ENCODE results near the gene ADAMTS9. TPM values are rescaled to one million over a fixed set of nuclear protein-coding genes. Genes with fewer than 3 reads are reported as not detected.
A peak's percentile ranks its signal among the peaks of the same experiment; 100 is the strongest.

Gene ADAMTS9
- total and polyA plus RNA-seq, 12 donors, result 9.7 to 102 (median 18.6) TPM

DNA sequence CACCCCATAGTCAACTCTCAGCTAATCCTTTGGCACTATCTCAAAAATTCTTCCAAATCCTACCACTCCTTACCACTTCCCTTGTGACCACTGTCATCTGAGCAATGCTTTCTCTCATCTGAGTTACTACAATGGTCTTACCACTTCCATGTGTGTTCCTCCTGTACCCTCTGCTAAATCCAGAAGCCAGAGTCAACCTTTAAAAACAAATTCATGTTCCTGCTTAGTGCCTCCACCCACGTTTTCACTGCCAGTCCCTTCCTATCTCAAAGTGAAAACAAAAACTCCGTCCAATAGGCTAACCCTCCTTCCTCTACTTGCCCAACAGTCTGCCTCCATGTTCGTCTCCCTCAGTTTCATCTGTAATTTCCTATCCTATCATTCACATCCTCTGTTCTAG lies 109.0 kb downstream of the ADAMTS9 start:
- no peaks in the 10 kb centered on the region for H3K9me3 ChIP-seq
- DNase-seq (no peak), ATAC-seq (no peak)
- 84 to 88% methylated on average over 3 of the region's 3 CpGs for WGBS, 2 donors
- peaks cover 0 to 48% (median 6%) of the 10 kb centered on the region in 9 donors for H3K36me3 ChIP-seq
- no peak overlapping the region for H3K4me3 ChIP-seq
- TF ChIP-seq, protein P1, sequence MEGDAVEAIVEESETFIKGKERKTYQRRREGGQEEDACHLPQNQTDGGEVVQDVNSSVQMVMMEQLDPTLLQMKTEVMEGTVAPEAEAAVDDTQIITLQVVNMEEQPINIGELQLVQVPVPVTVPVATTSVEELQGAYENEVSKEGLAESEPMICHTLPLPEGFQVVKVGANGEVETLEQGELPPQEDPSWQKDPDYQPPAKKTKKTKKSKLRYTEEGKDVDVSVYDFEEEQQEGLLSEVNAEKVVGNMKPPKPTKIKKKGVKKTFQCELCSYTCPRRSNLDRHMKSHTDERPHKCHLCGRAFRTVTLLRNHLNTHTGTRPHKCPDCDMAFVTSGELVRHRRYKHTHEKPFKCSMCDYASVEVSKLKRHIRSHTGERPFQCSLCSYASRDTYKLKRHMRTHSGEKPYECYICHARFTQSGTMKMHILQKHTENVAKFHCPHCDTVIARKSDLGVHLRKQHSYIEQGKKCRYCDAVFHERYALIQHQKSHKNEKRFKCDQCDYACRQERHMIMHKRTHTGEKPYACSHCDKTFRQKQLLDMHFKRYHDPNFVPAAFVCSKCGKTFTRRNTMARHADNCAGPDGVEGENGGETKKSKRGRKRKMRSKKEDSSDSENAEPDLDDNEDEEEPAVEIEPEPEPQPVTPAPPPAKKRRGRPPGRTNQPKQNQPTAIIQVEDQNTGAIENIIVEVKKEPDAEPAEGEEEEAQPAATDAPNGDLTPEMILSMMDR (IDR thresholded peaks at IDR 0.05), result no peak
- intact Hi-C loops (cut with DNase I), result no loop called here
- H3K27me3 ChIP-seq, result no peaks in the 10 kb centered on the region
- H3K27ac ChIP-seq, result no peak overlapping the region
- peaks cover 0 to 16% (median 0%) of the 10 kb centered on the region in 9 donors for H3K4me1 ChIP-seq

DNA sequence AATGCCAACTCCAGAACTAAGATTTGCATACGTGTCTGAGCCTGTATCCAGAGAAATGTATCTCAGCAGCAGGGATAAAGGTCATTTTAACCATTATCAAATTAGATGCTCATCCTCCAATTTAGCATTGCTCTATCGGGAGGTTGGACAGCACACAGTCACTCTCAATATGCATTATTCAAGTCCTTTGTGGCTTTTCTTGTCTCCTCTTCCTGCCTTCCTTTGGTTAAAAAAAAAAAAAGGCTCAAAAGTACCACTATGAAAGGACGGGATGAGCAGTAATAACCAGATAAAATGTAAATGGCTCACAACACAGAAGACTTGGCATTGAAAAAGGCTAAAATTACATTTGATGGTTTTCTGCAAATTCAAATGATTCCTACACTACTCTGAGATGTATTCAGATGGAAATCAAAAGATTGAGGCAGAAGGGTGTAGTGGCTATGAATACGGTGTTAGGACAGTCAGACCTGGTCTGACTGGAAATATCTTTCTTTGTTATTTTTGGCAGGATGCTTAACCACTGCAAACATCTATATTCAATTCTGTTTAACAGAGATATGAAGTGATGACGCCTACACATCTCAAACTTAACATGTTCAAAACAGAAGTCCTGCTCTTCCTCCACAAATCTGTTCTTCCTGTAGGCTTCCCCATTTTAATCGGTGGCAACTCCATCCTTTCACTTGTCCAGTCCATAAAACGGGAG lies 109.6 kb downstream of the ADAMTS9 start:
- 83 to 86% methylated on average over 7 of the region's 7 CpGs for WGBS, 2 donors
- Histone ChIP-seq H3K36me3 (peaks cover 0 to 54% (median 6%) of the 10 kb centered on the region in 9 donors), H3K4me3 (no peak overlapping the region), H3K27ac (no peak overlapping the region), H3K4me1 (peaks cover 0 to 11% (median 0%) of the 10 kb centered on the region in 9 donors), H3K9me3 (no peaks in the 10 kb centered on the region), H3K27me3 (no peaks in the 10 kb centered on the region)
- TF ChIP-seq, protein P1 (IDR thresholded peaks at IDR 0.05), result no peak
- intact Hi-C loops (cut with DNase I), result no loop called here
- ATAC-seq, result no peak
- DNase-seq, result no peak

DNA sequence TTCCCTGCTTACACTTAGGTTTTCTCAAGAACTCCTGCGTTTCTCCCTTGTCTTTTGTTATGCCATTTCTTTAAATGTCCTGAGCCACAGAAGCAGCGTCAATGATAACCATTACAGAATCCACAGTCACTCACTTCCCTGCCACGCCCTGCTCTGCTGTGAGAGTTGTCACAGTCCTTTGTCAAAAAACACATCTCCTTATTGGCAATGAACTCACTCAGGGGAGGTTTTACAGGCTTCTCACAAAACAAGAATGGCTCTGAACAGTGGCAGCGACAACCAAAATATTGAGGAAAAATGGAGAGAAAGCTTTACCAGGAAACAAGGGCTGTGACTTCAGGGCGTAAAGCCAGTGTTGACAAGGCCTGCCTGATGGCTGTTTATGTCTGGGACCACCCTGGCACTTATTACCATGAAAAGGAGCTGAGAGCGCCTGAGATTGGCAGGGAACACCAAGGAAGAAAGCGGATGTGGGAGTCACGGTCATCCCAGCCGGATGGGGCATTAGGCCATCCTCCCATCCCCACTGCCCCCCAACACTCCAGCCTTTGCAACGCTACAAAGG lies 111.5 kb downstream of the ADAMTS9 start:
- Histone ChIP-seq H3K36me3 (peaks cover 0 to 62% (median 6%) of the 10 kb centered on the region in 9 donors), H3K4me1 (peaks cover 0 to 26% (median 0%) of the 10 kb centered on the region in 9 donors), H3K4me3 (no peak overlapping the region), H3K27ac (no peak overlapping the region), H3K27me3 (no peaks in the 10 kb centered on the region), H3K9me3 (no peaks in the 10 kb centered on the region)
- WGBS, 2 donors, result 95 to 97% methylated on average over 10 of the region's 10 CpGs
- ATAC-seq (no peak), DNase-seq (no peak)
- TF ChIP-seq, protein P1 (IDR thresholded peaks at IDR 0.05), result no peak
- intact Hi-C loops (cut with DNase I), result no loop called here

DNA sequence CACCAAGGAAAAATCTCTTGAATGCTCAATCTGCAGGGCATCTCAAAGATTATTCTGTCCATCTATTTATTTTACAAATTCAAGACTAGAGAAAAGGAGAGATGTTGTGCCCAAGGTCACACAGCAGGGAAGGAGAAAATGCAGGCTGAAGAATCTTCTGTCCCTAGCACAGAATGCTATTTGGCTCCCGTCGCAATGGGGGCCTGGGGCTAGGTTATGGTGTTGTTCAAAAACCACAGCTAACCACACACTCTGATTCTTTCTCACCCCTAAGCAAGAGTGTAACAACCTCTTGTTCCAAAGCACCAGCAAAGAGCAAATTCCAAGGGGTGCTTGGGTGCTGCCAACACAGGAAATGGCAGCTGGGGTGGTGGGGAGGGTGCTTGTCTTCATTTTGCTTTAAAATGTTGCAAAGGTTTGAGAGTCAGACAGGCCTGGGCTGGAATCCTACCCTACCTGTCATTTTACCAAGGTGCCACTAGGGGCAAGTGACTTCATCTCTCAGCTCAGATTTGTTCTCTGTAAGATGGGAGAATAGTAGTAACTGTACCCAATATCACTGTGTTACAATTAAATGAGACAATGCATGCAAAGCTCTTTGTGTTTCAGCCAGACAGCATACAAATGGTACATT lies 112.5 kb downstream of the ADAMTS9 start:
- H3K27me3 ChIP-seq, result no peaks in the 10 kb centered on the region
- DNase-seq (no peak), ATAC-seq (peak in 2 of 8 donors; percentile 25 to 33)
- intact Hi-C loops (cut with DNase I), result no loop called here
- 97 to 100% methylated on average over 2 of the region's 2 CpGs for WGBS, 2 donors
- no peaks in the 10 kb centered on the region for H3K9me3 ChIP-seq
- H3K4me3 ChIP-seq, result no peak overlapping the region
- H3K27ac ChIP-seq, result no peak overlapping the region
- peaks cover 0 to 36% (median 0%) of the 10 kb centered on the region in 9 donors for H3K4me1 ChIP-seq
- TF ChIP-seq, protein P1 (IDR thresholded peaks at IDR 0.05), result peak in 8 of 9 donors; percentile 25 to 60 (median 45)
- peaks cover 0 to 63% (median 6%) of the 10 kb centered on the region in 9 donors for H3K36me3 ChIP-seq
